Stomach (tissue), 9 donors: Measurements from ENCODE around the gene RPRD1A. TPM values are rescaled to one million over a fixed set of nuclear protein-coding genes. Genes with fewer than 3 reads are reported as not detected.

Source experiments
- DNase-seq, 2 donors: peaks; one replicate each; pipeline versions ENCODE4 v3.0.0 to v3.0.0-alpha.2; 2013 to 2019
- H3K27ac ChIP-seq, 5 donors: fragments of 200-600 bp in 4 of 5; sonication (generic) in 4 of 5; one replicate each; pipeline ENCODE4 v1.5.1; 2013 to 2019; ENCODE audit warnings: mild to moderate bottlenecking in 1 of 5, moderate library complexity in 1 of 5
- H3K27me3 ChIP-seq, 3 donors: fragments of 200-600 bp; sonication (generic); one replicate each; pipeline ENCODE4 v1.5.1; 2017 to 2019; ENCODE audit warnings: mixed run types in 1 of 3
- H3K36me3 ChIP-seq, 4 donors: fragments of 200-600 bp; sonication (generic); 1 replicate in 3 of 4; 2 replicates in 1 of 4; pipeline ENCODE4 v1.5.1; 2016 to 2019
- H3K4me1 ChIP-seq, 4 donors: fragments of 200-600 bp; sonication (generic); one replicate each; pipeline ENCODE4 v1.5.1; 2016 to 2019
- H3K4me3 ChIP-seq, 4 donors: fragments of 200-600 bp; sonication (generic) in 3 of 4; one replicate each; pipeline ENCODE4 v1.5.1; 2016 to 2019; ENCODE audit warnings: mild to moderate bottlenecking in 1 of 4
- H3K9me3 ChIP-seq, 4 donors: fragments of 200-600 bp; sonication (generic); one replicate each; pipeline ENCODE4 v1.5.1; 2016 to 2019
- CTCF ChIP-seq, 7 experiments: fragments of 450-650 bp in 4 of 7; fragments of 200-600 bp in 3 of 7; sonication (generic) in 3 of 7; IDR thresholded peaks; one replicate each; pipeline ENCODE4 v1.5.1; 2016 to 2019; ENCODE audit warnings: antibody characterized with exemption in 7 of 7, control low read depth in 2 of 7, mild to moderate bottlenecking in 1 of 7
- EP300 ChIP-seq: sonication (generic); formaldehyde crosslinking; IDR thresholded peaks from one replicate; pipeline ENCODE4 v1.6.1; 2017; ENCODE audit warnings: antibody characterized with exemption
- POLR2A ChIP-seq, 4 donors: fragments of 450-650 bp; IDR thresholded peaks; one replicate each; pipeline ENCODE4 v1.6.1; 2016; ENCODE audit warnings: antibody characterized with exemption in 4 of 4, control low read depth in 2 of 4, mild to moderate bottlenecking in 1 of 4, moderate library complexity in 1 of 4
- POLR2AphosphoS5 ChIP-seq, 3 donors: sonication (generic); formaldehyde crosslinking; IDR thresholded peaks; one replicate each; pipeline ENCODE4 v1.6.1; 2016; ENCODE audit warnings: antibody characterized with exemption in 3 of 3
- WGBS, 5 donors: extraction: QIAGEN DNeasy Blood & Tissue Kit in 3 of 5; methylation state at CpG; one replicate each; pipeline versions ENCODE4 v1.1.5 to v1.1.7; 2013 to 2018; 5-methylcytosine and 5-hydroxymethylcytosine counted together
- intact Hi-C: fragments of 100-400 bp; cut with DNase I; formaldehyde crosslinking; loops from one replicate; pipeline ENCODE4 v1.15.1; 2023; ENCODE audit warnings: low total_unique reads
- polyA plus RNA-seq, 3 donors: library from polyadenylated mRNA; stranded (reverse); fragments of 200-250 nt; gene quantifications; one replicate each; pipeline ENCODE4 v1.2.3, GENCODE V29; 2013
- total RNA-seq, 5 donors: library from RNA; depleted of rRNA; stranded (reverse); fragments of >200 nt; gene quantifications; one replicate each; pipeline versions ENCODE4 v1.1.0 to v1.2.3, GENCODE V29; 2014 to 2016
- donor health status: healthy with polysubstance abuse.
- donor health status: Bipolar disorder and iron deficiency.
- donor health status: healthy.

Gene RPRD1A
- total and polyA plus RNA-seq, 8 donors: 18.1 to 75.9 (median 30.9) TPM

GRCh38 chr18:36006997-36007396 is 60.4 kb downstream of the RPRD1A start:
- DNase-seq: no peak
- no peaks in the 10 kb centered on the region for H3K4me1 ChIP-seq
- intact Hi-C loops: no loop called here
- WGBS, 5 donors: 93 to 100% (median 97%) methylated on average over 2 of the region's 2 CpGs
- H3K9me3 ChIP-seq: no peaks in the 10 kb centered on the region
- no peaks in the 10 kb centered on the region for H3K36me3 ChIP-seq
- no peaks in the 10 kb centered on the region for H3K27me3 ChIP-seq
- TF ChIP-seq CTCF (IDR thresholded peaks at IDR 0.05) (no peak), POLR2AphosphoS5 (IDR thresholded peaks at IDR 0.05) (no peak), EP300 (no peak), POLR2A (IDR thresholded peaks at IDR 0.05) (no peak)
- no peak overlapping the region for H3K4me3 ChIP-seq
- H3K27ac ChIP-seq: no peak overlapping the region

DNA sequence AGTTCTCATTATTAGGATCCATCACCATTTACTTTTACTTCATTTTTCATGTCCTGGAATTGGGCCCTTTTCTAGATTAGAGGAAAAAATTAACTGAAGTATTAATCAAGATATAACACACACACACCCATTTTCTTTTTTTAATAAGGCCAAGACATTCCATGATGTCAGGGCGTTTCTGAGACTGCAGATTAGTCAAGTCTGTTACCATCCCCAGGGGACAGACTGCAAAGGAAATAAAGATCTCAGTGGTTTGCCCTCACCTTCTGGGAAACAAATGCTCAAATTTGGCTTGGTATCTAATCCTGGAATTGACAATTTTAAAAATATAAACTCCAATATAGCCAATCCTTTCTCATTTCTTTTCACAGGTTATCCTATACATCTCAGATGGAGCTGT is 67.4 kb downstream of the RPRD1A start:
- Histone ChIP-seq H3K27me3 (no peaks in the 10 kb centered on the region), H3K9me3 (no peaks in the 10 kb centered on the region), H3K36me3 (no peaks in the 10 kb centered on the region), H3K4me1 (no peaks in the 10 kb centered on the region), H3K4me3 (no peak overlapping the region), H3K27ac (no peak overlapping the region)
- TF ChIP-seq EP300: no peak
- no peak for TF ChIP-seq POLR2A (IDR thresholded peaks at IDR 0.05)
- no peak for TF ChIP-seq CTCF (IDR thresholded peaks at IDR 0.05)
- no peak for TF ChIP-seq POLR2AphosphoS5 (IDR thresholded peaks at IDR 0.05)
- intact Hi-C loops: no loop called here
- DNase-seq: no peak
- WGBS, 5 donors: 28 to 50% (median 29%) methylated on average over 1 of the region's 1 CpG

DNA sequence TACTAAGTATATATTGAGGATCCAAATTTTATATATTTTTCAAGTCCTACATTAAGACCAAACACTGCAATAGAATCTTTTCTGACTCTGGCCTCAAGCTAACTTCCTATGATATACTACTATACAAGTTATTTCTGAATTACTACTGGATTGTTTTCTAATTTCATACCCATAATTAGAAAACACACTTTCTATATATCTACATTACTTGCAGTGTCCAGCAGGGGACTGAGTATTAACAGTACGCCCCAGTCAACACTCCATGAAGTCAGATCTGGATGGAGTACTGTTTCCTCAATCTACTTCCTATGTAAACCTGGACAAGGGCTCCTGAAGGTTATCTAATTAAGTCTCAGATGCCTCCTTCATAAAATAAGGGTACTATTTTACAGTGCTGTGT is 68.4 kb downstream of the RPRD1A start:
- H3K27ac ChIP-seq: no peak overlapping the region
- no peaks in the 10 kb centered on the region for H3K9me3 ChIP-seq
- intact Hi-C loops: no loop called here
- peak in 1 of 2 donors; percentile 7 for DNase-seq
- no peak for TF ChIP-seq EP300
- TF ChIP-seq CTCF (IDR thresholded peaks at IDR 0.05): peak in 1 of 7 experiments; percentile 19
- TF ChIP-seq POLR2A (IDR thresholded peaks at IDR 0.05): no peak
- 38 to 65% (median 57%) methylated on average over 1 of the region's 1 CpG for WGBS, 5 donors
- H3K27me3 ChIP-seq: no peaks in the 10 kb centered on the region
- H3K4me3 ChIP-seq: no peak overlapping the region
- no peaks in the 10 kb centered on the region for H3K36me3 ChIP-seq
- H3K4me1 ChIP-seq: no peaks in the 10 kb centered on the region

DNA sequence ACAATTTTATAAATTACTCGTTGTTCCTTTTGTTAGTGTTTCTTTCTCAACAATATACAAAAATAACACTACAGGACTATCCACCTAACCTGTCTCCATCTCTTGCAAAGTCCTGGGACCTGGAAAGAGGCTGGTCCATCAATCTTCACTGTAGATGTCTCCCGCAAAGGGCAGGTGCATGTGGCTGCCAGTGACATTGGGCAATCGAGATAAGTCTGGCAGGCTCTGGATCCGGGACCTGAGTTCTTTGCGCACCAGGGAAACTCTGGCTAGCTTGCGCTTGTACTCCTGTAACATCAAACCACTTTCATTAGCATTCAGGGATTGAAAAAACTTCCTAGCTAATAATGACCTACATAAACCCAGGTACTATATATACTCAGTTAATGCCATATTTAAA is 74.3 kb downstream of the RPRD1A start:
- DNase-seq: no peak
- TF ChIP-seq POLR2A (IDR thresholded peaks at IDR 0.05): no peak
- TF ChIP-seq CTCF (IDR thresholded peaks at IDR 0.05): no peak
- no peak for TF ChIP-seq EP300
- no peak for TF ChIP-seq POLR2AphosphoS5 (IDR thresholded peaks at IDR 0.05)
- Histone ChIP-seq H3K27me3 (no peaks in the 10 kb centered on the region), H3K9me3 (no peaks in the 10 kb centered on the region), H3K4me1 (no peaks in the 10 kb centered on the region), H3K36me3 (peaks cover 0 to 42% (median 40%) of the 10 kb centered on the region in 4 donors), H3K27ac (no peak overlapping the region), H3K4me3 (no peak overlapping the region)
- WGBS, 5 donors: 87 to 95% (median 93%) methylated on average over 6 of the region's 6 CpGs
- intact Hi-C loops: no loop called here
